Measurements from ENCODE around the gene ZYG11B. TPM values are rescaled to one million over a fixed set of nuclear protein-coding genes. Genes with fewer than 3 reads are reported as not detected.
"Not testable (repeated sequence)": the region's sequence is repeated elsewhere in the genome, so short reads cannot be mapped to it uniquely, and the experiment has no call there.

ZYG11B gene
- total and polyA plus RNA-seq, 3 donors from 2014 or later = 17.7 to 76.6 (median 73.1) TPM

DNA sequence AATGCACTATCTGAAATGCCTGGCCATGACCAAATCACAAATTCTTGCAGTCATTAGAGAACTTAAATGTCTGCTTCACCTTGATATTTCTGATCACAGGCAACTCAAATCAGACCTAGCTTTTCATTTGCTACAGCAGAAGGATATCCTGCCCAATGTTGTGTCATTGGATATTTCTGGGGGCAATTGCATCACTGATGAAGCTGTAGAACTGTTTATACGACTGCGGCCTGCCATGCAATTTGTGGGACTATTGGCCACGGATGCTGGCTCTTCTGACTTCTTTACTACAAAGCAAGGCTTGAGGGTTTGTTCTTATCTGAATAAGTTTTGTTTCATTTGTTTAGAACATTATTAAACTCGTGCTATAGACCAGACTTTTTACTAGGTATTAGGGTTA is 131.2 kb downstream of the ZYG11B start:
- Histone ChIP-seq H3K27ac (no peak overlapping the region), H3K9me3 (no peaks in the 10 kb centered on the region), H3K4me3 (no peak overlapping the region), H3K27me3 (no peaks in the 10 kb centered on the region), H3K4me1 (no peaks in the 10 kb centered on the region), H3K36me3 (ENCODE audit: low read depth, missing control alignments) (no peaks in the 10 kb centered on the region)
- TF ChIP-seq, protein P1, sequence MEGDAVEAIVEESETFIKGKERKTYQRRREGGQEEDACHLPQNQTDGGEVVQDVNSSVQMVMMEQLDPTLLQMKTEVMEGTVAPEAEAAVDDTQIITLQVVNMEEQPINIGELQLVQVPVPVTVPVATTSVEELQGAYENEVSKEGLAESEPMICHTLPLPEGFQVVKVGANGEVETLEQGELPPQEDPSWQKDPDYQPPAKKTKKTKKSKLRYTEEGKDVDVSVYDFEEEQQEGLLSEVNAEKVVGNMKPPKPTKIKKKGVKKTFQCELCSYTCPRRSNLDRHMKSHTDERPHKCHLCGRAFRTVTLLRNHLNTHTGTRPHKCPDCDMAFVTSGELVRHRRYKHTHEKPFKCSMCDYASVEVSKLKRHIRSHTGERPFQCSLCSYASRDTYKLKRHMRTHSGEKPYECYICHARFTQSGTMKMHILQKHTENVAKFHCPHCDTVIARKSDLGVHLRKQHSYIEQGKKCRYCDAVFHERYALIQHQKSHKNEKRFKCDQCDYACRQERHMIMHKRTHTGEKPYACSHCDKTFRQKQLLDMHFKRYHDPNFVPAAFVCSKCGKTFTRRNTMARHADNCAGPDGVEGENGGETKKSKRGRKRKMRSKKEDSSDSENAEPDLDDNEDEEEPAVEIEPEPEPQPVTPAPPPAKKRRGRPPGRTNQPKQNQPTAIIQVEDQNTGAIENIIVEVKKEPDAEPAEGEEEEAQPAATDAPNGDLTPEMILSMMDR (IDR thresholded peaks at IDR 0.05) = no peak
- TF ChIP-seq POLR2A (IDR thresholded peaks at IDR 0.05) = no peak
- intact Hi-C loops (cut with DNase I; ENCODE audit: low total_unique reads) = no loop called here
- DNase-seq = no peak
- WGBS, 2 donors = 85 to 87% methylated on average over 4 of the region's 4 CpGs

DNA sequence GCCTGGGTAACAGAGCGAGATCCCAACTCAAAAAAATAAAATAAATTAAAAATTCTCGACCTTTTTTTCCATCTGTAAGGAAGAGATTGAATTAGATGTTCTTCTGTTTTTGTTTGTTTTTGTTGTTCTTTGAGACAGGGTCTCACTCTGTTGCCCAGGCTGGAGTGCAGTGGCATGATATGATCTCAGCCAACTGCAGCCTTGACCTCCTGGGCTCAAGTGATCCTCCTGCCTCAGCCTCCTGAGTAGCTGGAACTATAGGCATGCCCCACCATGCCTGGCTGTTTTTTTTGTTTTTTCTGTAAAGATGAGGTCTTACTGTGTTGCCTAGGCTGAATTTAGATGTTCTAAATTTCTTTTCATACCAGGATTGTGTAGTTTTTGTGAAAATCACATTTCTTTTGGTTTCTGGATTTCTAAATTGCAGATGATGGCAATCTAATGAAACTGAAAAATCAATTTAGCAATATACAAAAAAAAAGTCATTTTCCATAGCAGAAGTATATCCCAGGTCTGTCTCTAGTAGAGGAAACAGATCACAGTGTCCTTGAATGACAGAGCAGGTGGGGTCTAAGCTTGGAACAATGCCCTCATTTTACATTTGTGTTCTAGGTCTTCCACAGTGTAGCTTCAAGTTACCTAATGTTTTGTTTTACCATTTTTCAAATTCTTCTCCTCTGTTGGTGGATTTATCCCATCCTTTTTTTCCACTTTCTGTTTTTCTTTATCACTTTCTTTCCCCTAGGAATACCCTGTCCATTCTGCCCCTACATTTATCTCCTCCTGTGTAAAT is 136.6 kb downstream of the ZYG11B start:
- TF ChIP-seq, protein P1 (IDR thresholded peaks at IDR 0.05) = no peak
- TF ChIP-seq POLR2A (IDR thresholded peaks at IDR 0.05) = no peak
- Histone ChIP-seq H3K36me3 (ENCODE audit: low read depth, missing control alignments) (no peaks in the 10 kb centered on the region), H3K4me3 (no peak overlapping the region), H3K9me3 (no peaks in the 10 kb centered on the region), H3K27ac (no peak overlapping the region), H3K27me3 (no peaks in the 10 kb centered on the region), H3K4me1 (no peaks in the 10 kb centered on the region)
- no peak for DNase-seq
- 84 to 86% methylated on average over 2 of the region's 2 CpGs for WGBS, 2 donors
- intact Hi-C loops (cut with DNase I; ENCODE audit: low total_unique reads) = no loop called here

GRCh38 chr1:52867087-52867863 is 141.0 kb downstream of the ZYG11B start:
- intact Hi-C loops (cut with DNase I; ENCODE audit: low total_unique reads) = no loop called here
- Histone ChIP-seq H3K27ac (no peak overlapping the region), H3K27me3 (no peaks in the 10 kb centered on the region), H3K9me3 (no peaks in the 10 kb centered on the region), H3K4me1 (no peaks in the 10 kb centered on the region), H3K36me3 (ENCODE audit: low read depth, missing control alignments) (no peaks in the 10 kb centered on the region), H3K4me3 (no peak overlapping the region)
- 88 to 90% methylated on average over 2 of the region's 2 CpGs for WGBS, 2 donors
- TF ChIP-seq, protein P1 (IDR thresholded peaks at IDR 0.05) = no peak
- no peak for TF ChIP-seq POLR2A (IDR thresholded peaks at IDR 0.05)
- DNase-seq = no peak

DNA sequence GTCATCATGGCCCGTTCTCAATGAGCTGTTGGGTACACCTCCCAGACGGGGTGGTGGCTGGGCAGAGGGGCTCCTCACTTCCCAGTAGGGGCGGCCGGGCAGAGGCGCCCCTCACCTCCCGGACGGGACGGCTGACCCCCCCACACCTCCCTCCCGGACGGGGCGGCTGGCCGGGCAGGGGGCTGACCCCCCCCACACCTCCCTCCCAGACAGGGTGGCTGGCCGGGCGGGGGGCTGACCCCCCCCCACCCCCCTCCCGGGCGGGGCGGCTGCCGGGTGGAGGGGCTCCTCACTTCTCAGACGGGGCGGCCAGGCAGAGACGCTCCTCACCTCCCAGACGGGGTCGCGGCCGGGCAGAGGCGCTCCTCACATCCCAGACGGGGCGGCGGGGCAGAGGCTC is 143.5 kb downstream of the ZYG11B start:
- H3K4me1 ChIP-seq; DNase-seq; H3K27me3 ChIP-seq; H3K36me3 ChIP-seq (ENCODE audit: low read depth, missing control alignments); intact Hi-C loops (cut with DNase I; ENCODE audit: low total_unique reads); H3K4me3 ChIP-seq; H3K9me3 ChIP-seq; H3K27ac ChIP-seq: not testable (repeated sequence)
- WGBS, 2 donors = 75 to 95% methylated on average over 2 to 23 of the region's 29 CpGs

DNA sequence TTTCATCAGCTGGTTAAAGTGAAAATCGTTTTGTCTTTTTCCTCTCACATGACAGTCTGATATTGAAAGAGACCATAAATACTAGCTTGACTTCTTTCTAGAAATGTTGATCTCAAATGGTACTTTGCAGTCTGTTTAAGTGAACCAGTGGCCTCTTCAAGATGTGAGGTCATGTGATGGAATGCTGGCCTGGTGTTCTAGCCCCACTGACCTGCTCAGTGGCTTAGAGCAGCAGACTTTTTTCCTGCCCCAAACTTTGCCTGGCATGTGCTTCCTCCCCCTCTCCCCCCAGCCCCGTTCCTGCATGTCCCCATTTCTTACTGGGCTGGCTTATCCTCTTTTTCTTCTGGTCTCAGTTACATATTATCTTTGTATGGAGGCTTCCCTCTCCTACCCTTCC is 150.6 kb downstream of the ZYG11B start:
- no peaks in the 10 kb centered on the region for H3K36me3 ChIP-seq (ENCODE audit: low read depth, missing control alignments)
- 43 to 54% methylated on average over 2 of the region's 2 CpGs for WGBS, 2 donors
- TF ChIP-seq, protein P1 (IDR thresholded peaks at IDR 0.05) = no peak
- no peak for TF ChIP-seq POLR2A (IDR thresholded peaks at IDR 0.05)
- H3K9me3 ChIP-seq = no peaks in the 10 kb centered on the region
- H3K4me1 ChIP-seq = no peaks in the 10 kb centered on the region
- DNase-seq = no peak
- intact Hi-C loops (cut with DNase I; ENCODE audit: low total_unique reads) = no loop called here
- H3K27ac ChIP-seq = no peak overlapping the region
- H3K4me3 ChIP-seq = no peak overlapping the region
- H3K27me3 ChIP-seq = no peaks in the 10 kb centered on the region
